MM.1S (cell line): ENCODE data around the gene SUSD2.
"Not testable (repeated sequence)": the region's sequence is repeated elsewhere in the genome, so short reads cannot be mapped to it uniquely, and the experiment has no call there.

Experiments used
- DNase-seq: peaks from one replicate; pipeline ENCODE4 v3.0.0-alpha.2; 2015
- H2AFZ ChIP-seq: fragments of 300-600 bp; sonication (generic); 2 replicates; pipeline ENCODE4 v1.6.0; 2016; ENCODE audit warnings: antibody characterized with exemption, low read length
- H3F3A ChIP-seq: fragments of 300-600 bp; sonication (generic); 2 replicates; pipeline ENCODE4 v1.6.1; 2016; ENCODE audit warnings: mild to moderate bottlenecking, antibody characterized with exemption, low read length, moderate library complexity, mixed read lengths; ENCODE audit not compliant: insufficient read depth
- H3K27ac ChIP-seq: fragments of 300-600 bp; sonication (generic); 2 replicates; pipeline ENCODE4 v1.5.1; 2016; ENCODE audit warnings: mild to moderate bottlenecking, low read length
- H3K27me3 ChIP-seq: fragments of 300-600 bp; sonication (generic); replicated peaks from 2 replicates; pipeline ENCODE4 v1.6.0; 2016; ENCODE audit warnings: low read length; ENCODE audit not compliant: insufficient read depth
- H3K36me3 ChIP-seq: fragments of 300-600 bp; sonication (generic); replicated peaks from 2 replicates; pipeline ENCODE4 v1.6.1; 2016; ENCODE audit warnings: mild to moderate bottlenecking, low read length, mixed read lengths; ENCODE audit not compliant: insufficient read depth
- H3K4me1 ChIP-seq: fragments of 300-600 bp; sonication (generic); 2 replicates; pipeline ENCODE4 v1.6.1; 2016; ENCODE audit warnings: low read length, mixed read lengths
- H3K4me2 ChIP-seq: fragments of 300-600 bp; sonication (generic); 2 replicates; pipeline ENCODE4 v1.6.0; 2016; ENCODE audit warnings: low read depth, low read length
- H3K4me3 ChIP-seq: fragments of 300-600 bp; sonication (generic); 2 replicates; pipeline ENCODE4 v1.5.1; 2016; ENCODE audit warnings: low read length, mixed read lengths
- H3K79me2 ChIP-seq: fragments of 300-600 bp; sonication (generic); 2 replicates; pipeline ENCODE4 v1.6.1; 2016; ENCODE audit warnings: mixed run types, low read length, mixed read lengths
- H3K9ac ChIP-seq: fragments of 300-600 bp; sonication (generic); 2 replicates; pipeline ENCODE4 v1.6.1; 2016; ENCODE audit warnings: low read length, mixed read lengths
- H3K9me2 ChIP-seq: fragments of 300-600 bp; sonication (generic); replicated peaks from 2 replicates; pipeline ENCODE4 v1.6.1; 2016; ENCODE audit warnings: mild to moderate bottlenecking, low read length, mixed read lengths; ENCODE audit not compliant: insufficient read depth
- H3K9me3 ChIP-seq: fragments of 300-600 bp; sonication (generic); replicated peaks from 2 replicates; pipeline ENCODE4 v1.6.1; 2016; ENCODE audit warnings: mild to moderate bottlenecking, low read length, mixed read lengths; ENCODE audit not compliant: insufficient read depth
- H4K20me1 ChIP-seq: fragments of 300-600 bp; sonication (generic); 2 replicates; pipeline ENCODE4 v1.6.1; 2016; ENCODE audit warnings: mild to moderate bottlenecking, low read length, moderate library complexity, mixed read lengths; ENCODE audit not compliant: insufficient read depth
- EZH2 ChIP-seq: fragments of 300-600 bp; sonication (generic); optimal IDR thresholded peaks from 2 replicates; pipeline ENCODE3; 2017; ENCODE audit warnings: low read depth, mild to moderate bottlenecking, antibody characterized with exemption, low read length, mixed read lengths
- EZH2phosphoT487 ChIP-seq: fragments of 300-600 bp; sonication (generic); IDR thresholded peaks from 2 replicates; pipeline ENCODE4 v1.6.1; 2018; ENCODE audit warnings: antibody characterized with exemption, low read length
- TF ChIP-seq, protein P1 (sequence below): fragments of 300-600 bp; sonication (generic); IDR thresholded peaks from 2 replicates; pipeline ENCODE4 v1.5.1; 2016; ENCODE audit warnings: antibody characterized with exemption, low read length, mixed read lengths

Gene SUSD2

DNA sequence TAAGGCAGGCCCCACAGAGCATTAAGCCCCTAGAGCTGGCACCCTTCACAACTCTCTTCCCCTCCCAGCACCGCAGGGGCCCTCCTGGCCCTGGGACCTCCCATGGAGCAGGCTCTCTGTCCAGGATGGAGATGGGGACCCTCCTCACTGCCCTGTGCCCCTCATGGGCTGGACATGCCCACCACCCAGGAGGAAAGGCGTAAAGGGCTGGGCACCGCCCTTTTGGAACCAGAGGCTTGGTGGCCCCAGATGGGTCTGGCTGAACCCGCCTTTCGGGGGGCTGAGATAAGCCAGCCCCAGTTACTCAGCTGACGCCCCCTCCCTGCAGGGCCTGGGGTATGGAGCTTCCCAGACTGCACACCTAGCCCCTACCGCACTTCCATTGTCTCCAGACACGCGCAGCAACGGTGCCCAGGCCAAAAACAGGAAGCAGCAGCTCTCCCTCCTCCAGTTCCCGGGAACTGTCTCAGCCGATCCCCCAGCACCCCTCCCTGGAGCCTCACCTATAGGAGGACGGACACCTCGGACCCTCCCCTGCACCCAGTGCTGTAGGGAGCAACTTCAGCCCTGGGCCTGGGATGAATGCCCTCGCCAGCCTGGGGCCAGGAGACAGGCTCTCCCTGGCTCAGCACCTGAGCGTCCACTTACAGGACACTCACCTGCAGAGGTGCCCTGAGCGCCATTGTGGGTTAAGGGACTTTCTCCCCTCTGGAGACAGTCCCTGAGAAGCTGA lies 1.6 kb upstream of the SUSD2 start:
- Histone ChIP-seq H3K79me2 (no peaks in the 10 kb centered on the region), H3K27ac (no peak overlapping the region), H2AFZ (no peak overlapping the region), H3K27me3 (no peaks in the 10 kb centered on the region), H3K36me3 (no peaks in the 10 kb centered on the region), H3K4me3 (no peak overlapping the region), H3F3A (no peaks in the 10 kb centered on the region), H3K9ac (no peak overlapping the region), H3K4me1 (no peaks in the 10 kb centered on the region), H4K20me1 (no peaks in the 10 kb centered on the region), H3K9me3 (no peaks in the 10 kb centered on the region), H3K9me2 (no peaks in the 10 kb centered on the region), H3K4me2 (no peak overlapping the region)
- no peak for DNase-seq
- TF ChIP-seq EZH2phosphoT487 (no peak), EZH2 (no peak)
- TF ChIP-seq, protein P1, sequence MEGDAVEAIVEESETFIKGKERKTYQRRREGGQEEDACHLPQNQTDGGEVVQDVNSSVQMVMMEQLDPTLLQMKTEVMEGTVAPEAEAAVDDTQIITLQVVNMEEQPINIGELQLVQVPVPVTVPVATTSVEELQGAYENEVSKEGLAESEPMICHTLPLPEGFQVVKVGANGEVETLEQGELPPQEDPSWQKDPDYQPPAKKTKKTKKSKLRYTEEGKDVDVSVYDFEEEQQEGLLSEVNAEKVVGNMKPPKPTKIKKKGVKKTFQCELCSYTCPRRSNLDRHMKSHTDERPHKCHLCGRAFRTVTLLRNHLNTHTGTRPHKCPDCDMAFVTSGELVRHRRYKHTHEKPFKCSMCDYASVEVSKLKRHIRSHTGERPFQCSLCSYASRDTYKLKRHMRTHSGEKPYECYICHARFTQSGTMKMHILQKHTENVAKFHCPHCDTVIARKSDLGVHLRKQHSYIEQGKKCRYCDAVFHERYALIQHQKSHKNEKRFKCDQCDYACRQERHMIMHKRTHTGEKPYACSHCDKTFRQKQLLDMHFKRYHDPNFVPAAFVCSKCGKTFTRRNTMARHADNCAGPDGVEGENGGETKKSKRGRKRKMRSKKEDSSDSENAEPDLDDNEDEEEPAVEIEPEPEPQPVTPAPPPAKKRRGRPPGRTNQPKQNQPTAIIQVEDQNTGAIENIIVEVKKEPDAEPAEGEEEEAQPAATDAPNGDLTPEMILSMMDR, result no peak

DNA sequence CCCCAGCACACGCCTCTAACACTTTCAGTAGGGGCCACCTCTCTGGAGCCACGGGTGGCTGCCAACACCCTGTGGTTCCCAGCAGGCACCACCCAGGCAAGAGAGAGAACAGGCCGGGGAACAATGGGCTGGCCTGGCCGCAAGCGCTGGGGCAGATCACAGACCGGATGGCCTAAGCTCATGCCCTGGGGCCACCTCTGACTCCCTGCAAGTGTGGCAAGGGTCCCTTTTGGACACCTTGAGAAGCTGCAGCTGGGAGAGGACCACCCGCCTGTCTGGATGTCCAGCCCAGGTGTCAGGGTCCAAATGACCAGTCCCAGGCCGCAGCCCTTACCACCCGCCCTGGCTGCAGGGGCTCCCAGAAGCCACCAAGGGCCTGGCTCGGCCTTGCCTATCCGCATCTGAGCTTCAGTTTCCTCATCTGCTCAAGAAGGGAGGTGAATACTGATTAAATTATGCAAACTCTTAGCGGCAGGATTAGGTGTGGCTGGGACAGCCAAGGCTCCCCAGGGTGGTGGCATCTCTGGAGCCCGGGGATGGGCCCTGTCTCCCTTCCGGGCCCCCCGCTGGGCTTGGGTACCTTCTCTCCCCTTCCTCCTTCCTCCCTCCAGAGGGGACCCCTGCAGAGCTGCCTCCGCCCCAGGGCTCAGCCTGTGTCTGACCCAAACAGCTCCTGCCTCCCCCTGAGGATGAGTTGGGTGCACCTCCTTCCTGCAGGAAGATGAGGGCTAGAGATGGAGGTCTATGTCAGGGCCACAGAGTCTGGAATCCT lies 785 bp upstream of the SUSD2 start:
- Histone ChIP-seq H3K27me3 (no peaks in the 10 kb centered on the region), H3K9me3 (no peaks in the 10 kb centered on the region), H3K4me1 (no peaks in the 10 kb centered on the region), H3K4me2 (no peak overlapping the region), H3K27ac (no peak overlapping the region), H3K9ac (no peak overlapping the region), H3K36me3 (no peaks in the 10 kb centered on the region), H3K4me3 (no peak overlapping the region), H4K20me1 (no peaks in the 10 kb centered on the region), H3K9me2 (no peaks in the 10 kb centered on the region), H2AFZ (no peak overlapping the region), H3K79me2 (no peaks in the 10 kb centered on the region), H3F3A (no peaks in the 10 kb centered on the region)
- TF ChIP-seq, protein P1, result no peak
- TF ChIP-seq EZH2, result no peak
- no peak for TF ChIP-seq EZH2phosphoT487
- DNase-seq, result no peak

DNA sequence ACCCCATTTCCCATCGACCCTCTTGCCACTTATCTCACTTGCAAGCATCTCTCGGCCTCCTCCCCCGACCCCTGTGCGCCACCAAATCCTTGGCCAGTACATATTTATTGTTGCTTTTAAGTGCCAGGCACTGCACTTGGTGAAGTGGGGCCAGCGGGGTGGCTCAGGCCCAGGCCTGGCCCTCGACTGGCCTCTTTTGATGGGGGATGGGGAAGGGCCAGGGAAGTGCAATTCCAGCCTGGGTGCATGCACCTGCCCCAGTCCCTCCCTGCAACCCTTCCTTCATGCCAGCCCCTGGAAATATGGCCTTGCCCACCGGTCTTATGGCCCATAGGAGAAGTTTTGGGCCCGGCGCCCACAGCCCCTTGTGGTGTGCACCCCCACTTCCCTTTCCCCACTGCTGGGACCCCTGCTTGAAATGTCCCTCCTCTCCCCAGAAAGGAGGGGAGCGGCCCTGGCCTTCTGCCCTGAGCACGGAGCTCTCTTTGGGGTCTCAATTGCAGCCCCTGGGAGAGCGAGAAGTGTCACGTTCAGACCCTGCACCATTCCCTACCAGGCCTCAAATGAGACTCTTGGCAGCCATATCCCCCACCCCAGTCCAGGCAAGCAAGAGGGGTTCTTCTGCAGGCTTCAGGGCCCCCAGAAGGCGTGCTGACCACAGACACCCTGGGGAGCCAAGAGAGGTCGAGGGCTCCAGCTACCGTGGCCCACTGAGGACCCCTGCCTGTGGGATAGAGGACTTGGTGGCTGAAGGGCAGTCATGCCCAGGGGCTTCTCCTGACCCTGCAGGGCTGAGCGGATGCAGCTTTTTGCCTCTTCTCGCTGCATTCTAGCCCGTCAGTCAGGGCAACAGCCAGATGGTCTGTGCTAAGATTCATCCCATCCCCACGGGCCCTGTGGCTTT lies 961 bp downstream of the SUSD2 start:
- Histone ChIP-seq H3K4me3 (no peak overlapping the region), H3K27ac (no peak overlapping the region), H3F3A (no peaks in the 10 kb centered on the region), H3K79me2 (no peaks in the 10 kb centered on the region), H3K9me3 (no peaks in the 10 kb centered on the region), H3K4me2 (no peak overlapping the region), H4K20me1 (no peaks in the 10 kb centered on the region), H3K4me1 (no peaks in the 10 kb centered on the region), H3K9me2 (no peaks in the 10 kb centered on the region), H3K9ac (no peak overlapping the region), H3K36me3 (no peaks in the 10 kb centered on the region), H3K27me3 (peaks cover 4% of the 10 kb centered on the region; the same call in 1 of the 2 replicates), H2AFZ (no peak overlapping the region)
- TF ChIP-seq, protein P1, result no peak; the same call in 1 of the 2 replicates
- no peak for TF ChIP-seq EZH2
- no peak for TF ChIP-seq EZH2phosphoT487
- DNase-seq, result no peak

DNA sequence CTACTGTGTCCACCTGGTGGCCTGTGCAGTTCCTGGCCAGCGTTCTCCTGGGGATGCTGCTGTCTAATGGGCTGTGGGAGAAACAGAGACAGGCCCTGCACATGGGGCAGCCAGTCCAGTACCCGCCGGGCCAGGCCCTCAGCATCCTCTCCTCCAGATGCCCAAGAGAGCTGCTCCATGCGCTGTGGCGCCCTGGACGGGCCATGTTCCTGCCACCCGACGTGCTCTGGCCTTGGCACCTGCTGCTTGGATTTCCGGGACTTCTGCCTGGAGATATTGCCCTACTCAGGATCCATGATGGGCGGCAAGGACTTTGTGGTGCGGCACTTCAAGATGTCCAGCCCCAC lies 1.6 kb downstream of the SUSD2 start:
- H2AFZ ChIP-seq, H3K4me3 ChIP-seq, H3F3A ChIP-seq, H3K27me3 ChIP-seq, DNase-seq, H3K9me3 ChIP-seq, H3K4me2 ChIP-seq, H4K20me1 ChIP-seq, H3K9me2 ChIP-seq, H3K36me3 ChIP-seq, H3K9ac ChIP-seq, H3K4me1 ChIP-seq, H3K79me2 ChIP-seq, H3K27ac ChIP-seq: not testable (repeated sequence)
